GM12878 (cell line): ENCODE measurements around the gene PRM2. TPM values are rescaled to one million over a fixed set of nuclear protein-coding genes. Genes with fewer than 3 reads are reported as not detected.

ENCODE experiments used
- ATF7 ChIP-seq: fragments of 450-650 bp; IDR thresholded peaks from 2 replicates; pipeline ENCODE4 v1.6.1; 2016; ENCODE audit warnings: low read depth, mild to moderate bottlenecking
- BACH1 ChIP-seq: fragments of 450-650 bp; IDR thresholded peaks from 2 replicates; pipeline ENCODE4 v1.6.1; 2017; ENCODE audit warnings: mild to moderate bottlenecking, borderline replicate concordance
- CTCF ChIP-seq, 3 experiments: IDR thresholded peaks in 2 of 3; conservative IDR thresholded peaks in 1 of 3; 2 replicates each; pipeline ENCODE4 v1.5.1; 2011; ENCODE audit warnings: low read depth in 3 of 3, low read length in 3 of 3, mild to moderate bottlenecking in 3 of 3, control low read depth in 2 of 3, moderate library complexity in 2 of 3, inconsistent platforms in 1 of 3, mixed read lengths in 1 of 3; ENCODE audit not compliant: control insufficient read depth in 2 of 3, insufficient read depth in 1 of 3; ENCODE audit errors: extremely low read depth in 1 of 3
- FOXK2 ChIP-seq: fragments of 450-650 bp; IDR thresholded peaks from 2 replicates; pipeline ENCODE4 v1.6.1; 2017; ENCODE audit warnings: mild to moderate bottlenecking, moderate library complexity
- HDGF ChIP-seq: fragments of 450-650 bp; IDR thresholded peaks from 2 replicates; pipeline ENCODE4 v1.6.1; 2016; ENCODE audit warnings: antibody characterized with exemption
- KDM1A ChIP-seq: fragments of 200-600 bp; sonication (generic); IDR thresholded peaks from 2 replicates; pipeline ENCODE4 v1.6.1; 2016; ENCODE audit warnings: borderline replicate concordance
- KLF5 ChIP-seq: fragments of 450-650 bp; IDR thresholded peaks from 2 replicates; pipeline ENCODE4 v1.6.1; 2014; ENCODE audit warnings: mild to moderate bottlenecking; ENCODE audit not compliant: partially characterized antibody
- MYC ChIP-seq: IDR thresholded peaks from 2 replicates; pipeline ENCODE4 v1.6.1; 2011; ENCODE audit warnings: mild to moderate bottlenecking, low read length, moderate library complexity, inconsistent platforms; ENCODE audit not compliant: insufficient read depth, insufficient replicate concordance, insufficient read length, severe bottlenecking
- PBX3 ChIP-seq: IDR thresholded peaks from 2 replicates; pipeline ENCODE4 v1.6.1; 2011; ENCODE audit warnings: mild to moderate bottlenecking, low read depth, low read length, moderate library complexity; ENCODE audit not compliant: insufficient replicate concordance
- POLR2AphosphoS5 ChIP-seq: IDR thresholded peaks from 2 replicates; pipeline ENCODE4 v1.6.1; 2011; ENCODE audit warnings: mild to moderate bottlenecking, low read length, inconsistent platforms
- RAD51 ChIP-seq: fragments of 450-650 bp; IDR thresholded peaks from 2 replicates; pipeline ENCODE4 v1.6.1; 2016; ENCODE audit warnings: moderate library complexity, mild to moderate bottlenecking, inconsistent platforms
- RELA ChIP-seq: fragments of 450-650 bp; IDR thresholded peaks from 2 replicates; pipeline ENCODE4 v1.8.0; 2014; ENCODE audit warnings: borderline replicate concordance; ENCODE audit not compliant: partially characterized antibody
- SMAD5 ChIP-seq: IDR thresholded peaks from 2 replicates; pipeline ENCODE4 v1.6.1; 2016; ENCODE audit warnings: antibody characterized with exemption, low read depth
- SMC3 ChIP-seq: IDR thresholded peaks from 2 replicates; pipeline ENCODE4 v1.6.1; 2011; ENCODE audit warnings: low read length, improper control_type of control experiment, borderline replicate concordance
- SREBF1 ChIP-seq: IDR thresholded peaks from 2 replicates; pipeline ENCODE4 v1.6.1; 2012; ENCODE audit warnings: mild to moderate bottlenecking, low read length
- SRF ChIP-seq, 2 experiments: IDR thresholded peaks; 2 replicates each; pipeline ENCODE4 v1.6.1; 2011; ENCODE audit warnings: low read depth in 2 of 2, low read length in 2 of 2, mild to moderate bottlenecking in 1 of 2, moderate library complexity in 1 of 2
- STAT3 ChIP-seq: IDR thresholded peaks from 2 replicates; pipeline ENCODE4 v1.6.1; 2011; ENCODE audit warnings: low read depth, low read length, improper control_type of control experiment
- TBL1XR1 ChIP-seq: IDR thresholded peaks from 2 replicates; pipeline ENCODE4 v1.6.1; 2012; ENCODE audit warnings: low read depth, low read length, improper control_type of control experiment
- ZBED1 ChIP-seq: IDR thresholded peaks from 2 replicates; pipeline ENCODE4 v1.6.1; 2016; ENCODE audit warnings: borderline replicate concordance
- ZNF207 ChIP-seq: fragments of 450-650 bp; IDR thresholded peaks from 2 replicates; pipeline ENCODE4 v1.6.1; 2014; ENCODE audit warnings: antibody characterized with exemption, mild to moderate bottlenecking, borderline replicate concordance
- ZNF217 ChIP-seq: fragments of 450-650 bp; IDR thresholded peaks from 2 replicates; pipeline ENCODE4 v1.6.1; 2017; ENCODE audit warnings: antibody characterized with exemption, mild to moderate bottlenecking
- ZNF384 ChIP-seq: IDR thresholded peaks from 2 replicates; pipeline ENCODE4 v1.6.1; 2012; ENCODE audit warnings: low read depth, mild to moderate bottlenecking, low read length, improper control_type of control experiment, borderline replicate concordance
- ZNF687 ChIP-seq: fragments of 450-650 bp; IDR thresholded peaks from 2 replicates; pipeline ENCODE4 v1.6.1; 2017; ENCODE audit warnings: mild to moderate bottlenecking, moderate library complexity
- polyA plus RNA-seq, 11 experiments: library from polyadenylated mRNA; depleted of rRNA in 4 of 11; unstranded in 6 of 11; stranded (reverse) in 5 of 11; fragments of >200 nt; fragmentation: Nextera tagmentation in 4 of 11; fragmentation: Illumina TruSeq in 1 of 11; extraction: Ambion mirVana in 4 of 11; extraction: Trizol in 1 of 11; gene quantifications; 1 replicate in 1 of 11; 2 replicates in 10 of 11; pipeline versions ENCODE4 v1.2.1 to v1.2.3, GENCODE V29; 2011 to 2016; ENCODE audit warnings: inconsistent platforms in 2 of 11, missing spikeins in 2 of 11, low read depth in 1 of 11
- total RNA-seq, 4 experiments: library from RNA; depleted of rRNA in 3 of 4; stranded (reverse); fragments of >200 nt in 3 of 4; fragmentation: Illumina TruSeq in 1 of 4; extraction: Trizol in 1 of 4; gene quantifications; 2 replicates each; pipeline versions ENCODE4 v1.2.1 to v1.2.3, GENCODE V29; 2013 to 2021

Gene PRM2
- total and polyA plus RNA-seq, 10 of the 15 experiments (the other 5 are each of a cell fraction or from before 2014, with no cell fraction given): not detected

GRCh38 chr16:11232852-11233726 lies 43.2 kb downstream of the PRM2 start (continued):
- TF ChIP-seq RELA (peak; percentile 66), SMAD5 (no peak), ZNF217 (no peak), ZNF384 (no peak), STAT3 (no peak), ZBED1 (no peak), KDM1A (no peak), KLF5 (peak; percentile 44), SRF (IDR thresholded peaks at IDR 0.05; ENCODE audit: low read depth in 2 of 2, low read length in 2 of 2) (no peak), CTCF (IDR thresholded peaks at IDR 0.05 in 2 of 3, conservative IDR thresholded peaks at IDR 0.05 in 1 of 3; ENCODE audit: control insufficient read depth in 2 of 3, extremely low read depth in 1 of 3, insufficient read depth in 1 of 3, low read depth in 3 of 3, low read length in 3 of 3) (no peak; a peak in 1 of 6 replicates), SMC3 (no peak), FOXK2 (no peak), HDGF (0 out of 2 replicates have a peak, but pooled peaks have one; percentile 52), SREBF1 (no peak), MYC (peak; percentile 31), ZNF687 (peak; percentile 99), ZNF207 (no peak), TBL1XR1 (peak; percentile 25; the same call in 1 of the 2 replicates), BACH1 (peak; percentile 27), PBX3 (no peak), POLR2AphosphoS5 (0 out of 2 replicates have a peak, but pooled peaks have one; percentile 30), RAD51 (0 out of 2 replicates have a peak, but pooled peaks have one; percentile 45), ATF7 (no peak; the same call in 1 of the 2 replicates)
